ENCODE results near the gene FGF6. TPM values are rescaled to one million over a fixed set of nuclear protein-coding genes. Genes with fewer than 3 reads are reported as not detected.

FGF6 gene
- polyA plus RNA-seq, 1 donor (not counting 4 experiments of a cell fraction or from before 2014, with no cell fraction given) = not detected

DNA sequence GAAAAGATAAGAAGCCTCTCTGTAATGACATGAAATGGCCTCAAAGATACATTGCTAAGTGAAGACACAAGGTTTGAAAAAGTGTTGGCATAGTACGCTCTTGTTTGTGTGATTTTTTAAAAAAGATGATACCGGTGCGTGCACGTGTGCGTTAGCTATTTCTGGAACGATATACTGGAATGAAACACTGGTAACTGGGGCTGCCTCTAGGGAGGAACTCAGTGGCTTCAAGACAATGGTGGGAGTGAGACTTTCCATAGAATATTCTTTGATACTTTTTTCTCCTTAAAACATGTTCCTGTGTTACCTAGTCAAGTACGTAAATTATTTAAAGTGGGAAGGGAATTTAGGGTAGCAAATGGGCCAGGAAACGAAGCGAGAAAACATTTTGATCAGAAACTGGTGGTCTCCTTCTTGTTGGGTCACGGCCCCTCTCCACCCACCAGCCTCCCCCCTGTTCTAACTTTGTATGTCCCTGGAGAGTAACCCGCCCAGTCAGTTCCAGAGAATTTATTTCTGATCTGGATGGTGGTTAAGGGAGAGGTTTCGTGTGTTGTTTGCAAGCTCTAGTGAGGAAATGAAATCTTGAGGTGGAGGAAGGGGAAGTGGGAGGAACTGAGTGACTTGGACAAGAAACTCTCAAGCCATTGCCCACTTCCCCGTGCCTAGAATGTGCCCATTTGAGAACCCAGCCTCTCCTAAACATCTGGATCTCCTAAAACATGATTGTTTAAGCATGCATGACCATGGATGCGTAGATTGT, 6.6 kb downstream of the FGF6 start:
- dilution Hi-C loops (cut with MboI; ENCODE audit: extremely low pct_ligation_motif_present, low sequenced_read_pairs) = no loop called here

DNA sequence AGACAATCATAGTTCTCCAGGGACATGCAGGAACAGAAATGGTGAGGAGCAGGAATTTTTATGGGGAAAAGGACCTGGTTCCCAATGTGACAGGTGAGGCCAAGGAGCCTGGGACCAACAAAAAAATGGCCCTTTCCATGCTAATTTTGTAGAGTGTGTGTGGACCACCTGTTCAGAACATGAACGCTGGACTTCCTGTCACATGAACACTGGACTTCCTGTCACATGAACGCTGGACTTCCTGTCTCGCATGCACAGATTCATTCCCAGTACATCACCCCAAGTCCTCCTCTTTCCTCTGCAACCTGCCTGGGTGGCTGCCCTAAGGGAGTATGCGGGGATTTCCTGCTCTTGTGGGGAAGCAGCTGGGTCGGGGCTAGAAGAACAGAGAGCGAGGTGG, 10.1 kb downstream of the FGF6 start:
- Histone ChIP-seq H3K36me3 (ENCODE audit: control insufficient read depth in 2 of 2, extremely low read depth in 1 of 2, insufficient read depth in 2 of 2, low read length in 2 of 2) (no peaks in the 10 kb centered on the region), H3K9me1 (ENCODE audit: control insufficient read depth, extremely low read depth, insufficient read depth, low read length) (no peaks in the 10 kb centered on the region), H2AFZ (ENCODE audit: control insufficient read depth, low read length) (no peak overlapping the region), H4K20me1 (ENCODE audit: control insufficient read depth, extremely low read depth, insufficient read depth, low read length) (no peaks in the 10 kb centered on the region), H3K9me3 (ENCODE audit: control insufficient read depth, low read depth, low read length) (no peaks in the 10 kb centered on the region), H3K27me3 (ENCODE audit: control insufficient read depth, extremely low read depth, insufficient read depth, low read length) (no peaks in the 10 kb centered on the region), H3K4me2 (ENCODE audit: control insufficient read depth, extremely low read depth, insufficient read depth, low read depth, low read length) (no peak overlapping the region), H3K79me2 (ENCODE audit: control insufficient read depth, insufficient read depth, low read length) (no peaks in the 10 kb centered on the region), H3K27ac (ENCODE audit: control insufficient read depth, insufficient read depth, low read length) (no peak overlapping the region), H3K4me3 (ENCODE audit: control insufficient read depth in 2 of 3, extremely low read depth in 1 of 3, insufficient read depth in 2 of 3, low read depth in 1 of 3, low read length in 3 of 3) (no peak overlapping the region), H3K9ac (ENCODE audit: control insufficient read depth, extremely low read depth, insufficient read depth, low read length) (no peak overlapping the region), H3K4me1 (ENCODE audit: control insufficient read depth, extremely low read depth, insufficient read depth, low read length) (no peaks in the 10 kb centered on the region)
- TF ChIP-seq EZH2 (IDR thresholded peaks at IDR 0.05; ENCODE audit: low read length) = no peak
- TF ChIP-seq, protein P1, sequence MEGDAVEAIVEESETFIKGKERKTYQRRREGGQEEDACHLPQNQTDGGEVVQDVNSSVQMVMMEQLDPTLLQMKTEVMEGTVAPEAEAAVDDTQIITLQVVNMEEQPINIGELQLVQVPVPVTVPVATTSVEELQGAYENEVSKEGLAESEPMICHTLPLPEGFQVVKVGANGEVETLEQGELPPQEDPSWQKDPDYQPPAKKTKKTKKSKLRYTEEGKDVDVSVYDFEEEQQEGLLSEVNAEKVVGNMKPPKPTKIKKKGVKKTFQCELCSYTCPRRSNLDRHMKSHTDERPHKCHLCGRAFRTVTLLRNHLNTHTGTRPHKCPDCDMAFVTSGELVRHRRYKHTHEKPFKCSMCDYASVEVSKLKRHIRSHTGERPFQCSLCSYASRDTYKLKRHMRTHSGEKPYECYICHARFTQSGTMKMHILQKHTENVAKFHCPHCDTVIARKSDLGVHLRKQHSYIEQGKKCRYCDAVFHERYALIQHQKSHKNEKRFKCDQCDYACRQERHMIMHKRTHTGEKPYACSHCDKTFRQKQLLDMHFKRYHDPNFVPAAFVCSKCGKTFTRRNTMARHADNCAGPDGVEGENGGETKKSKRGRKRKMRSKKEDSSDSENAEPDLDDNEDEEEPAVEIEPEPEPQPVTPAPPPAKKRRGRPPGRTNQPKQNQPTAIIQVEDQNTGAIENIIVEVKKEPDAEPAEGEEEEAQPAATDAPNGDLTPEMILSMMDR (optimal IDR thresholded peaks at IDR 0.05 in 1 of 3, IDR thresholded peaks at IDR 0.05 in 1 of 3, conservative IDR thresholded peaks at IDR 0.05 in 1 of 3; ENCODE audit: extremely low read depth in 1 of 3, insufficient read depth in 2 of 3, low read length in 3 of 3) = no peak
- dilution Hi-C loops (cut with MboI; ENCODE audit: extremely low pct_ligation_motif_present, low sequenced_read_pairs) = no loop called here
- FAIRE-seq (no peak), DNase-seq (ENCODE audit: low read depth, low spot score) (no peak)

More for the DNA sequence above, 6.6 kb downstream of the FGF6 start:
- no peaks in the 10 kb centered on the region for H3K36me3 ChIP-seq (ENCODE audit: control insufficient read depth in 2 of 2, extremely low read depth in 1 of 2, insufficient read depth in 2 of 2, low read length in 2 of 2)
- H3K4me2 ChIP-seq (ENCODE audit: control insufficient read depth, extremely low read depth, insufficient read depth, low read depth, low read length) = no peak overlapping the region
- DNase-seq (ENCODE audit: low read depth, low spot score) = no peak
- no peaks in the 10 kb centered on the region for H3K4me1 ChIP-seq (ENCODE audit: control insufficient read depth, extremely low read depth, insufficient read depth, low read length)
- TF ChIP-seq, protein P1 (optimal IDR thresholded peaks at IDR 0.05 in 1 of 3, IDR thresholded peaks at IDR 0.05 in 1 of 3, conservative IDR thresholded peaks at IDR 0.05 in 1 of 3; ENCODE audit: extremely low read depth in 1 of 3, insufficient read depth in 2 of 3, low read length in 3 of 3) = no peak
- no peak for TF ChIP-seq EZH2 (IDR thresholded peaks at IDR 0.05; ENCODE audit: low read length)
- no peak overlapping the region for H3K4me3 ChIP-seq (ENCODE audit: control insufficient read depth in 2 of 3, extremely low read depth in 1 of 3, insufficient read depth in 2 of 3, low read depth in 1 of 3, low read length in 3 of 3)
- H3K27me3 ChIP-seq (ENCODE audit: control insufficient read depth, extremely low read depth, insufficient read depth, low read length) = peaks cover 5% of the 10 kb centered on the region
- no peak overlapping the region for H3K27ac ChIP-seq (ENCODE audit: control insufficient read depth, insufficient read depth, low read length)
- no peaks in the 10 kb centered on the region for H3K9me1 ChIP-seq (ENCODE audit: control insufficient read depth, extremely low read depth, insufficient read depth, low read length)
- no peaks in the 10 kb centered on the region for H3K79me2 ChIP-seq (ENCODE audit: control insufficient read depth, insufficient read depth, low read length)
- H3K9ac ChIP-seq (ENCODE audit: control insufficient read depth, extremely low read depth, insufficient read depth, low read length) = no peak overlapping the region
- no peaks in the 10 kb centered on the region for H4K20me1 ChIP-seq (ENCODE audit: control insufficient read depth, extremely low read depth, insufficient read depth, low read length)
- H2AFZ ChIP-seq (ENCODE audit: control insufficient read depth, low read length) = no peak overlapping the region
- no peak for FAIRE-seq
- no peaks in the 10 kb centered on the region for H3K9me3 ChIP-seq (ENCODE audit: control insufficient read depth, low read depth, low read length)
